ENCODE results near the gene KCNAB1.
"Not testable (repeated sequence)": the region's sequence is repeated elsewhere in the genome, so short reads cannot be mapped to it uniquely, and the experiment has no call there.

DNA sequence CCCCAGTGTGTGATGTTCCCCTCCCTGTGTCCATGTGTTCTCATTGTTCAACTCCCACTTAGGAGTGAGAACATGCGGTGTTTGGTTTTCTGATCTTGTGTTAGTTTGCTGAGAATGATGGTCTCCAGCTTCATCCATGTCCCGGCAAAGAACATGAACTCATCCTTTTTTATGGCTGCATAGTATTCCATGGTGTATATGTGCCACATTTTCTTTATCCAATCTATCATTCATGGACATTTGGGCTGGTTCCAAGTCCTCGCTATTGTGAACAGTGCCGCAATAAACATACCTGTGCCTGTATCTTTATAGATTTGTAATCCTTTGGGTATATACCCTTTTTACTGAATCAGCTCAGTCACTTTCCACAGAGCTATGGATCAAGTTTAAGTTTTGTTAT lies 24.7 kb upstream of the KCNAB1 start:
- TF ChIP-seq, protein P1, sequence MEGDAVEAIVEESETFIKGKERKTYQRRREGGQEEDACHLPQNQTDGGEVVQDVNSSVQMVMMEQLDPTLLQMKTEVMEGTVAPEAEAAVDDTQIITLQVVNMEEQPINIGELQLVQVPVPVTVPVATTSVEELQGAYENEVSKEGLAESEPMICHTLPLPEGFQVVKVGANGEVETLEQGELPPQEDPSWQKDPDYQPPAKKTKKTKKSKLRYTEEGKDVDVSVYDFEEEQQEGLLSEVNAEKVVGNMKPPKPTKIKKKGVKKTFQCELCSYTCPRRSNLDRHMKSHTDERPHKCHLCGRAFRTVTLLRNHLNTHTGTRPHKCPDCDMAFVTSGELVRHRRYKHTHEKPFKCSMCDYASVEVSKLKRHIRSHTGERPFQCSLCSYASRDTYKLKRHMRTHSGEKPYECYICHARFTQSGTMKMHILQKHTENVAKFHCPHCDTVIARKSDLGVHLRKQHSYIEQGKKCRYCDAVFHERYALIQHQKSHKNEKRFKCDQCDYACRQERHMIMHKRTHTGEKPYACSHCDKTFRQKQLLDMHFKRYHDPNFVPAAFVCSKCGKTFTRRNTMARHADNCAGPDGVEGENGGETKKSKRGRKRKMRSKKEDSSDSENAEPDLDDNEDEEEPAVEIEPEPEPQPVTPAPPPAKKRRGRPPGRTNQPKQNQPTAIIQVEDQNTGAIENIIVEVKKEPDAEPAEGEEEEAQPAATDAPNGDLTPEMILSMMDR (conservative IDR thresholded peaks at IDR 0.05 in 1 of 2, IDR thresholded peaks at IDR 0.05 in 1 of 2; ENCODE audit: low read depth in 1 of 2, low read length in 2 of 2), result not testable (repeated sequence)
- not testable (repeated sequence) for TF ChIP-seq EZH2 (IDR thresholded peaks at IDR 0.05; ENCODE audit: low read length, missing control alignments)

All from fibroblast of lung (primary cell).